PC-3 (cell line): Measurements from ENCODE around the gene TMA7. TPM values are rescaled to one million over a fixed set of nuclear protein-coding genes. Genes with fewer than 3 reads are reported as not detected.

Experiments
- ATAC-seq: fragments of 200-7000 bp; cut with Tn5 transposase; 2 replicates; pipeline ENCODE4 v1.9.1; 2020; ENCODE audit warnings: mild to moderate bottlenecking, moderate library complexity
- BruUV-seq: library from RNA; stranded (reverse); fragments of 400-500 nt; replicated peaks from 2 replicates; lab custom pipeline; 2021; lab: Mats Ljungman, UMichigan
- CTCF ChIA-PET: fragments of 300-600 bp; sonication (Branson Sonifier 250); formaldehyde crosslinking; loops from one replicate; lab custom pipeline; 2022; ENCODE audit warnings: antibody characterized with exemption; lab: Charles Lee
- POLR2A ChIA-PET: fragments of 300-600 bp; sonication (Branson Sonifier 250); formaldehyde crosslinking; loops from one replicate; lab custom pipeline; 2022; ENCODE audit warnings: antibody characterized with exemption; ENCODE audit not compliant: unreplicated experiment; lab: Charles Lee
- DNase-seq: peaks from one replicate; pipeline ENCODE4 v3.0.0-alpha.2; 2015
- H2AFZ ChIP-seq: fragments of 300-600 bp; sonication (generic); 2 replicates; pipeline ENCODE4 v1.6.0; 2016; ENCODE audit warnings: antibody characterized with exemption, low read length
- H3F3A ChIP-seq: fragments of 300-600 bp; sonication (generic); one replicate; pipeline ENCODE4 v1.6.0; 2017; ENCODE audit warnings: antibody characterized with exemption, low read length, control low read depth, mild to moderate bottlenecking; ENCODE audit not compliant: unreplicated experiment
- H3K27ac ChIP-seq: fragments of 300-600 bp; sonication (generic); 2 replicates; pipeline ENCODE4 v1.5.1; 2016; ENCODE audit warnings: mild to moderate bottlenecking, low read length
- H3K27me3 ChIP-seq: fragments of 300-600 bp; sonication (generic); 2 replicates; pipeline ENCODE4 v1.6.1; 2016; ENCODE audit warnings: low read length, mixed read lengths
- H3K36me3 ChIP-seq: fragments of 300-600 bp; sonication (generic); 2 replicates; pipeline ENCODE4 v1.6.1; 2016; ENCODE audit warnings: low read depth, mixed run types, low read length, mixed read lengths
- H3K4me1 ChIP-seq: fragments of 300-600 bp; sonication (generic); 2 replicates; pipeline ENCODE4 v1.5.1; 2016; ENCODE audit warnings: low read length; ENCODE audit not compliant: insufficient read depth
- H3K4me2 ChIP-seq: fragments of 300-600 bp; sonication (generic); 2 replicates; pipeline ENCODE4 v1.6.0; 2016; ENCODE audit warnings: low read length
- H3K4me3 ChIP-seq: fragments of 300-600 bp; sonication (generic); 2 replicates; pipeline ENCODE4 v1.5.1; 2016; ENCODE audit warnings: mild to moderate bottlenecking, low read length, mixed read lengths
- H3K79me2 ChIP-seq: fragments of 300-600 bp; sonication (generic); 2 replicates; pipeline ENCODE4 v1.6.1; 2017; ENCODE audit warnings: low read length, mixed read lengths
- H3K9ac ChIP-seq: fragments of 300-600 bp; sonication (generic); 2 replicates; pipeline ENCODE4 v1.6.0; 2016; ENCODE audit warnings: mild to moderate bottlenecking, low read length
- H3K9me2 ChIP-seq: fragments of 300-600 bp; sonication (generic); replicated peaks from 2 replicates; pipeline ENCODE4 v1.6.1; 2016; ENCODE audit warnings: mixed run types, low read length, mixed read lengths
- H3K9me3 ChIP-seq: fragments of 300-600 bp; sonication (generic); 2 replicates; pipeline ENCODE4 v1.6.1; 2016; ENCODE audit warnings: low read length, mixed read lengths
- H4K20me1 ChIP-seq: fragments of 300-600 bp; sonication (generic); 2 replicates; pipeline ENCODE4 v1.6.1; 2016; ENCODE audit warnings: low read length, mixed read lengths
- CTCF ChIP-seq: fragments of 300-600 bp; sonication (generic); conservative IDR thresholded peaks from 2 replicates; pipeline ENCODE4 v1.5.1; 2017; ENCODE audit warnings: antibody characterized with exemption, low read depth, mild to moderate bottlenecking, low read length
- EZH2 ChIP-seq: fragments of 300-600 bp; sonication (generic); IDR thresholded peaks from one replicate; pipeline ENCODE4 v1.6.1; 2017; ENCODE audit warnings: antibody characterized with exemption, mild to moderate bottlenecking, low read length; ENCODE audit not compliant: unreplicated experiment
- EZH2phosphoT487 ChIP-seq: fragments of 300-600 bp; sonication (generic); IDR thresholded peaks from 2 replicates; pipeline ENCODE4 v1.6.1; 2018; ENCODE audit warnings: mild to moderate bottlenecking, antibody characterized with exemption, low read length, borderline replicate concordance
- intact Hi-C: fragments of 100-400 bp; cut with micrococcal nuclease; formaldehyde crosslinking; loops from 2 replicates; pipeline ENCODE4 v1.9.0; 2023
- total RNA-seq: library from RNA; depleted of rRNA; stranded (reverse); fragments of >200 nt; gene quantifications from 2 replicates; pipeline ENCODE4 v1.2.3, GENCODE V29; 2014

Gene TMA7
- total RNA-seq, 1 experiment from 2014 or later: 517 TPM

DNA sequence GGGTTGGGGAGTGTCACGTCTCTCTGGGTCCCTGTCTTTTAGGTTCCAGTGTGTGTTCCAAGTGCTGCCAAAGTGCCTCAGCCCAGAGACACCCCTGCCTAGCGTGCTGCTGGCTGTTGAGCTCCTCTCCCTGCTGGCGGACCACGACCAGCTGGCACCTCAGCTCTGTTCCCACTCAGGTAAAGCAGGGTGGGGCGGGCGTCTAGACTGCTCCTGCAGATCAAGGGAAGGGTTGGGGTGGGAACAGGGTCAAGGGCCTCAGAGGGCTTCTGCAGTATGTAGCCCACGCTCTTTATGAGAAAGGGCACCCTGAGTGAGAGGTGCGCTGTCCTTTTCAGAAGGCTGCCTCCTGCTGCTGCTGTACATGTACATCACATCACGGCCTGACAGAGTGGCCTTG, 23.6 kb downstream of the TMA7 start:
- ATAC-seq: no peak
- no TSS peak for BruUV-seq

GRCh38 chr3:48464713-48465221, 24.7 kb downstream of the TMA7 start:
- DNase-seq (no peak), ATAC-seq (no peak)
- CTCF ChIA-PET: no interaction called here
- H3K4me1 ChIP-seq: peaks cover 31% of the 10 kb centered on the region
- no peak overlapping the region for H2AFZ ChIP-seq
- no TSS peak for BruUV-seq
- no peaks in the 10 kb centered on the region for H3K9me2 ChIP-seq
- no peaks in the 10 kb centered on the region for H3F3A ChIP-seq
- intact Hi-C loops: loop anchor here (1.0 kb wide), 3 partner anchors 43 to 221 kb away; partner anchors contain the start of gene NCKIPSD
- H3K36me3 ChIP-seq: peaks cover 26% of the 10 kb centered on the region; the same call in 1 of the 2 replicates
- peak overlapping the region; percentile 24; the same call in 1 of the 2 replicates for H3K4me2 ChIP-seq
- H3K79me2 ChIP-seq: peaks cover 37% of the 10 kb centered on the region
- peak overlapping the region; percentile 40; the same call in 1 of the 2 replicates for H3K9ac ChIP-seq
- TF ChIP-seq CTCF: no peak
- TF ChIP-seq EZH2phosphoT487: no peak
- TF ChIP-seq EZH2: no peak
- H3K9me3 ChIP-seq: no peaks in the 10 kb centered on the region
- no peaks in the 10 kb centered on the region for H3K27me3 ChIP-seq
- no peaks in the 10 kb centered on the region for H4K20me1 ChIP-seq
- POLR2A ChIA-PET: no interaction called here
- H3K27ac ChIP-seq: peak overlapping the region; percentile 99
- H3K4me3 ChIP-seq: no peak overlapping the region

More for the DNA sequence above, 23.6 kb downstream of the TMA7 start:
- no peak for DNase-seq
- Histone ChIP-seq H3K9me3 (no peaks in the 10 kb centered on the region), H3K4me2 (no peak overlapping the region), H3K4me3 (no peak overlapping the region), H3K9me2 (no peaks in the 10 kb centered on the region), H2AFZ (no peak overlapping the region), H3K79me2 (peaks cover 26% of the 10 kb centered on the region), H3K27ac (no peak overlapping the region), H3K4me1 (peaks cover 31% of the 10 kb centered on the region), H3F3A (no peaks in the 10 kb centered on the region), H3K9ac (no peak overlapping the region), H4K20me1 (no peaks in the 10 kb centered on the region), H3K36me3 (peaks cover 34% of the 10 kb centered on the region), H3K27me3 (no peaks in the 10 kb centered on the region)
- intact Hi-C loops: no loop called here
- CTCF ChIA-PET: interaction anchor here (0.6 kb wide), 1 partner anchor 45 kb away, joined by 5 read pairs; no protein-coding TSS in a partner anchor
- POLR2A ChIA-PET: no interaction called here
- TF ChIP-seq CTCF (no peak), EZH2phosphoT487 (no peak), EZH2 (no peak)

DNA sequence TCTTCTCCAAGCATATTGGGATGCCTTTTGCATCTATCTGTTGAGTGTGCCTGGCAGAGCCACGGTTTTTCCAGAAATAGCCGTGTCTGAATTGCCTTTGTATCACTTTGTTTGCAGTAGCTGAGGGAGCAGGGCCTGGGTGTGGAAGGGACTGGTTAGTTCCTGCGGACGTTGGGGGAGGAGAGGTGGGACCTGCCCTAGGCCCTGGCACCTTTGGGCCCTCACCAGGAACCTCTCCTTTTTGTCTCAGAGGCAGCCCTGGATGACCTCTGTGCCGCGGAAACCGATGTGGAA, 25.1 kb downstream of the TMA7 start:
- intact Hi-C loops: loop anchor here (1.0 kb wide), 3 partner anchors 42 to 220 kb away; partner anchors contain the start of gene NCKIPSD
- no peaks in the 10 kb centered on the region for H3K9me2 ChIP-seq
- peak; percentile 5 for ATAC-seq
- ChIA-PET CTCF (no interaction called here), POLR2A (interaction anchor here (0.6 kb wide), 1 partner anchor 473 kb away, joined by 9 read pairs; no protein-coding TSS in a partner anchor)
- H3K27me3 ChIP-seq: no peaks in the 10 kb centered on the region
- H3K4me2 ChIP-seq: peak overlapping the region; percentile 24; the same call in 1 of the 2 replicates
- H3K36me3 ChIP-seq: peaks cover 23% of the 10 kb centered on the region; the same call in 1 of the 2 replicates
- peak overlapping the region; percentile 40 for H3K9ac ChIP-seq
- no peak overlapping the region; the same call in 1 of the 2 replicates for H2AFZ ChIP-seq
- H3K4me1 ChIP-seq: peaks cover 31% of the 10 kb centered on the region
- H3K27ac ChIP-seq: peak overlapping the region; percentile 99
- H3K4me3 ChIP-seq: no peak overlapping the region
- no peak for TF ChIP-seq CTCF
- no peak for TF ChIP-seq EZH2
- TF ChIP-seq EZH2phosphoT487: no peak
- BruUV-seq: TSS peak; percentile 20
- H3F3A ChIP-seq: no peaks in the 10 kb centered on the region
- H3K9me3 ChIP-seq: no peaks in the 10 kb centered on the region
- peaks cover 41% of the 10 kb centered on the region for H3K79me2 ChIP-seq
- DNase-seq: no peak
- no peaks in the 10 kb centered on the region for H4K20me1 ChIP-seq
